ENCODE results near the gene PLEK. TPM values are rescaled to one million over a fixed set of nuclear protein-coding genes. Genes with fewer than 3 reads are reported as not detected.
"Not testable (repeated sequence)": the region's sequence is repeated elsewhere in the genome, so short reads cannot be mapped to it uniquely, and the experiment has no call there.

Gene PLEK
- polyA plus RNA-seq, 4 donors, result 3.5 to 7.2 (median 5.9) TPM

GRCh38 chr2:68435615-68436014 lies 70.5 kb downstream of the PLEK start:
- no peak for DNase-seq (ENCODE audit: low read depth in 4 of 4, low spot score in 2 of 4)

- no peak for DNase-seq (ENCODE audit: low read depth in 4 of 4, low spot score in 2 of 4)
Measured at GRCh38 chr2:68436270-68436669, 71.2 kb downstream of the PLEK start.

- DNase-seq (ENCODE audit: low read depth in 4 of 4, low spot score in 2 of 4), result no peak
Measured at GRCh38 chr2:68438455-68439303, 73.6 kb downstream of the PLEK start.

GRCh38 chr2:68441179-68441993 lies 76.3 kb downstream of the PLEK start:
- DNase-seq (ENCODE audit: low read depth in 4 of 4, low spot score in 2 of 4), result peak; percentile 48 to 75 (median 65)

GRCh38 chr2:68441994-68442322 lies 76.9 kb downstream of the PLEK start:
- no peak for DNase-seq (ENCODE audit: low read depth in 4 of 4, low spot score in 2 of 4)

- not testable (repeated sequence) for DNase-seq (ENCODE audit: low read depth in 4 of 4, low spot score in 2 of 4)
Measured at GRCh38 chr2:68446425-68446824, 81.3 kb downstream of the PLEK start.

Other genes with a start within 250 kb of the PLEK start
- gene PNO1, start 207.4 kb upstream of the PLEK start, polyA plus RNA-seq (ENCODE audit: insufficient read length in 4 of 4), result 10 to 100 TPM; 16.1 to 20.2 (median 16.9) TPM
- gene PPP3R1, start 112.8 kb upstream of the PLEK start, polyA plus RNA-seq (ENCODE audit: insufficient read length in 4 of 4), result 10 to 100 TPM; 47.0 to 64.9 (median 58.2) TPM
- gene CNRIP1, start 45.3 kb upstream of the PLEK start, polyA plus RNA-seq (ENCODE audit: insufficient read length in 4 of 4), result 10 to 100 TPM; 19.8 to 27.5 (median 21.8) TPM
- gene FBXO48, start 102.0 kb downstream of the PLEK start, polyA plus RNA-seq (ENCODE audit: insufficient read length in 4 of 4), result 1 to 10 TPM; 1.5 to 2.5 (median 1.9) TPM
- 1 to 10 TPM; 3.3 to 4.1 (median 3.7) TPM for gene APLF, start 102.3 kb downstream of the PLEK start, polyA plus RNA-seq (ENCODE audit: insufficient read length in 4 of 4)

Data from left renal cortex interstitium (tissue), 4 donors.